GM10266 (cell line): ENCODE results near the gene PIANP.

Experiments
- DNase-seq: peaks from one replicate; pipeline ENCODE4 v3.0.0; 2012; ENCODE audit errors: extremely low spot score
- TF ChIP-seq, protein P1 (sequence below): IDR thresholded peaks from 2 replicates; pipeline ENCODE4 v1.5.1; 2012; ENCODE audit warnings: mild to moderate bottlenecking, low read depth; ENCODE audit not compliant: control insufficient read depth, insufficient read depth; ENCODE audit errors: missing control alignments

The PIANP gene

GRCh38 chr12:6735448-6736191, 35.0 kb upstream of the PIANP start:
- TF ChIP-seq, protein P1, sequence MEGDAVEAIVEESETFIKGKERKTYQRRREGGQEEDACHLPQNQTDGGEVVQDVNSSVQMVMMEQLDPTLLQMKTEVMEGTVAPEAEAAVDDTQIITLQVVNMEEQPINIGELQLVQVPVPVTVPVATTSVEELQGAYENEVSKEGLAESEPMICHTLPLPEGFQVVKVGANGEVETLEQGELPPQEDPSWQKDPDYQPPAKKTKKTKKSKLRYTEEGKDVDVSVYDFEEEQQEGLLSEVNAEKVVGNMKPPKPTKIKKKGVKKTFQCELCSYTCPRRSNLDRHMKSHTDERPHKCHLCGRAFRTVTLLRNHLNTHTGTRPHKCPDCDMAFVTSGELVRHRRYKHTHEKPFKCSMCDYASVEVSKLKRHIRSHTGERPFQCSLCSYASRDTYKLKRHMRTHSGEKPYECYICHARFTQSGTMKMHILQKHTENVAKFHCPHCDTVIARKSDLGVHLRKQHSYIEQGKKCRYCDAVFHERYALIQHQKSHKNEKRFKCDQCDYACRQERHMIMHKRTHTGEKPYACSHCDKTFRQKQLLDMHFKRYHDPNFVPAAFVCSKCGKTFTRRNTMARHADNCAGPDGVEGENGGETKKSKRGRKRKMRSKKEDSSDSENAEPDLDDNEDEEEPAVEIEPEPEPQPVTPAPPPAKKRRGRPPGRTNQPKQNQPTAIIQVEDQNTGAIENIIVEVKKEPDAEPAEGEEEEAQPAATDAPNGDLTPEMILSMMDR, result peak; percentile 82
- peak; percentile 53 for DNase-seq

GRCh38 chr12:6734506-6735387, 34.1 kb upstream of the PIANP start:
- no peak for DNase-seq
- TF ChIP-seq, protein P1, result no peak

GRCh38 chr12:6730169-6730568, 29.6 kb upstream of the PIANP start:
- no peak for DNase-seq
- TF ChIP-seq, protein P1, result no peak

DNA sequence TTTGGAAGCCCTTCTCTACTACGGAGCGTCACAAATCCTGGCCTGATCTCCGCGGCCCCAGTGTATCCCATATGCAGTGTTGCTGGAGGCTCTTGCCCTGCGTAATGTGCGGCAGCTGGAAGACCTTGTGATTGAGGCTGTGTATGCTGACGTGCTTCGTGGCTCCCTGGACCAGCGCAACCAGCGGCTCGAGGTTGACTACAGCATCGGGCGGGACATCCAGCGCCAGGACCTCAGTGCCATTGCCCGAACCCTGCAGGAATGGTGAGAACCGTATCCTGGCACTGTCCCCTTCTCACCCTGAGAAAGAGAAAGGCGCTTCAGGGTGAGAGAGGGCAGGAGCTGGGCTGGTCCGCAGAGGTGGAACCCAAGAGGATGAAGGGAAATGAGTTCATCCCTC, 28.6 kb upstream of the PIANP start:
- DNase-seq, result no peak
- TF ChIP-seq, protein P1, result no peak

DNA sequence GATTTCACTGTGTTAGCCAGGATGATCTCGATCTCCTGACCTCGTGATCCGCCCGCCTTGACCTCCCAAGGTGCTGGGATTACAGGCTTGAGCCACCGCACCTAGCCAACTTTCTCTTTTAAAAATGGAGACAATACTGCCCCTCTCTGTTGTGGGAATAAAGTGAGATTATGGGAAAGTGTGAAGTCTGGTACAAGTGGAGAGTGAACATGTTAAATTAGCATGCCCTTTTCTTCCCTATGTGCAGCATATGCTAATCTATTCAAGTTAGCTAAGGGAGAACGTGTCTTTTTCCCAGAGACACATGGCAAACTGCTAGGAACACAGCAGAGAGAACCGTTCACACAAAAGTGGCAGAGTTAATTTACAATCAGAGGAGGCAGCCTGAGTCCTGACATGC, 24.7 kb upstream of the PIANP start:
- TF ChIP-seq, protein P1, result no peak
- no peak for DNase-seq

DNA sequence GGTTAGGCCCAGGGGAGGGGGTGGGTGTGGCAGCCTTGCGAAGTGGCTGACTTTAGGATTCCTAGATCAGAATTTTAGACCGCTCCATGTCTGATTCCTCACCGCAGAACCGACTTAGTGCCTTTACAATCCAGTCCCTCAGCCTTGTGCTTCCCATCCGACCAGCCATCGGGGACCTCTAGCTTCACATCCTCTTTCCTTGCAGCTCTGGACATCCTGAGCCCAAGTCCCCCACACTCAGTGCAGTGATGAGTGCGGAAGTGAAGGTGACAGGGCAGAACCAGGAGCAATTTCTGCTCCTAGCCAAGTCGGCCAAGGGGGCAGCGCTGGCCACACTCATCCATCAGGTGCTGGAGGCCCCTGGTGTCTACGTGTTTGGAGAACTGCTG, 23.8 kb upstream of the PIANP start:
- DNase-seq, result peak; percentile 39
- TF ChIP-seq, protein P1, result no peak
